ENCODE measurements around the gene TBC1D17.

Gene TBC1D17

GRCh38 chr19:49877879-49878743, 609 bp downstream of the TBC1D17 start:
- peak; percentile 98 for DNase-seq

- no peak for DNase-seq
Measured at GRCh38 chr19:49878744-49879070, 1.2 kb downstream of the TBC1D17 start.

GRCh38 chr19:49879243-49879963, 1.9 kb downstream of the TBC1D17 start:
- no peak for DNase-seq

DNA sequence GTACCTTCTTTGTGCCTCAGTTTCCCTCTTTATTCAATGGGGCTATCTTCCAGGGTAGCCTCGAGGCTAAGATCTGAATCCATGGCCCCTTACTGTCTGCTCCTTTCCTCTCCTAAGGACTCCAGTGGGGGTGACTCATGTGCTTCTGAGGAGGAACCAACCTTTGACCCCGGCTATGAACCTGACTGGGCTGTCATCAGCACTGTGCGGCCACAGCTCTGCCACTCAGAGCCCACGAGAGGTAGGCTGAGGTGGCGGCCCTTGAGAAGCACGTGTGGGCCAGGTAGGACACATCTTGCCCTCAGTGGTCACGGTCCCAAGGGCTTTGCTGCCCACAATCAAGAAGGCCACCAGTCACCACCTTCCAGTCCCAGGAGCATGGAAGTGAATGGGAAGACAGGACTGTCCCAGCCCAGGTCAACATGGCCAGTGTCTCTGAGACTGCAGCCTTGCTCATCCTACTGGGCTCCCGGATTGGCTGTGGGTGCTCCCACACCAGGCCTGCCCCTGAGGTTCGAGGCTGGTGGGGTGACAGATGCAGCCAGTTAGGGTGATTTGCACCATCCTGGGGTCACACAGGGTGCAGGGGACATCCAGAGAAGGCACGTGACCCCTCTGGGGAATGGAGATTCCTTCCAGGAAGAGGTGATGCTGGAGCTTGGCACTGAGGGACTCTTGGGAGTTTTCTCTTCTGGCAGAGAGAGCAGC, 2.8 kb downstream of the TBC1D17 start:
- no peak for DNase-seq

DNA sequence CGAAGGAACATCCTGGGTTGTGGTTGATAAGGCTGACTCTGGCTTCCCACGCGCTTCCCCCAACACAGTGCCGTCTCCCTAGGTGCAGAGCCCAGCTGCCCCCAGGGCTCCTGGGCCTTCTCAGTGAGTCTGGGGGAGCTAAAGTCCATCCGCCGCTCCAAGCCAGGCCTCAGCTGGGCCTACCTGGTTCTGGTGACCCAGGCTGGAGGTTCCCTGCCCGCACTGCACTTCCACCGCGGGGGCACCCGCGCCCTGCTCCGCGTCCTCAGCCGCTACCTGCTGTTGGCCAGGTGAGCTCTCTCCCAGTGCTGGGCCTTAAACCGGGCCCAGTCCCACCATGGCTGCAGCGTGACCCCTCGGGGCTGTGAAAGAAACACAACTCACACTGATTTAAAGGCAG, 3.7 kb downstream of the TBC1D17 start:
- DNase-seq: no peak

- DNase-seq: no peak
Measured at GRCh38 chr19:49881672-49882394, 4.3 kb downstream of the TBC1D17 start.

- DNase-seq: no peak
Measured at GRCh38 chr19:49882643-49883042, 5.1 kb downstream of the TBC1D17 start.

DNA sequence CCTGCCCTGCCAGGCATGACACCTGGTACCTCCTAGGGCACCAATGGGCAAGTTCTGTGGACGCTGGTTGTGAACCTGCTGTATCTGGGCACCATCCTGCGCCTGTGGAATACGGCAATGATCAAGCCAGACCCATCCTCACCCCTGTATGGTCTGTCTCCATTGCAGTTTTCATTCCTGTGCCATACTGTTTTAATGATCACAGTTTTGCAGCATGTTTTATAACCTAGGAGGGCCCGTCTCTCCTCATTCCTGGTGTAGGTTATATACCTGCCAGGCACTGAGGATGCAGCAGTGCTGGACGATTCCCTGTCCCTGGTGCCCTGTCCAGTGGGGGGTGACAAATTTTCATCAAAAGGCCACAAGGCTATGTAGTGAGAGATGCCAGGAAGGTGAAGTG, 5.6 kb downstream of the TBC1D17 start:
- no peak for DNase-seq

- no peak for DNase-seq
Measured at GRCh38 chr19:49884109-49884508, 6.6 kb downstream of the TBC1D17 start.

GRCh38 chr19:49884760-49885159, 7.3 kb downstream of the TBC1D17 start:
- no peak for DNase-seq

DNA sequence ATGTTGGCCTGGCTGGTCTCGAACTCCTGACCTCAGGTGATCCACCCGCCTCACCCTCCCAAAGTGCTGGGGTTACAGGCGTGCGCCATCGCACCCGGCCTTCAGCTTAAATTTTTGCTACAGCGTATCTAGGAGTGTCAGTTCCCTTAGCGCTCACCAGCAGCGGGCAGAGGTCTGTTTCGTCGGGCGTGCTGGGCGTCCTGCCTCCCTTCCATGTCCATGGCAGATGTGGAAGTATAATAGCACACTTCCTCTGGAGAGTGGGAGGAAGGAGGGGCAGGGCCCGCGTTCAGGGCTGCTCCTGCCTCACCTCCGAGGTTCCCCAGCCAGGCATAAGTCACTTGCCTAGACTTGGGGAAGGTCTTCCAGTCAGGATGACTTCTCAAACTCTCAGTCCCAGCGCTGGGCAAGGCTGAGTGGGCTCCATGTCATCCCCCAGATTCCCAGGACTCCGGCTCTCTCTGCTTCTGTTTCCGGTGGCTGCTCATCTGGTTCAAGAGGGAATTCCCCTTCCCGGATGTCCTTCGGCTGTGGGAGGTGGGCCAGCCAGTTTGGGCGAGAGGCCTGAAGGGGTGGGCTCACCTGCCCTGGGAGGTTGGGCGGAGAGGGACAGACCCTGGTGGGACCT, 9.6 kb downstream of the TBC1D17 start:
- DNase-seq: no peak

DNA sequence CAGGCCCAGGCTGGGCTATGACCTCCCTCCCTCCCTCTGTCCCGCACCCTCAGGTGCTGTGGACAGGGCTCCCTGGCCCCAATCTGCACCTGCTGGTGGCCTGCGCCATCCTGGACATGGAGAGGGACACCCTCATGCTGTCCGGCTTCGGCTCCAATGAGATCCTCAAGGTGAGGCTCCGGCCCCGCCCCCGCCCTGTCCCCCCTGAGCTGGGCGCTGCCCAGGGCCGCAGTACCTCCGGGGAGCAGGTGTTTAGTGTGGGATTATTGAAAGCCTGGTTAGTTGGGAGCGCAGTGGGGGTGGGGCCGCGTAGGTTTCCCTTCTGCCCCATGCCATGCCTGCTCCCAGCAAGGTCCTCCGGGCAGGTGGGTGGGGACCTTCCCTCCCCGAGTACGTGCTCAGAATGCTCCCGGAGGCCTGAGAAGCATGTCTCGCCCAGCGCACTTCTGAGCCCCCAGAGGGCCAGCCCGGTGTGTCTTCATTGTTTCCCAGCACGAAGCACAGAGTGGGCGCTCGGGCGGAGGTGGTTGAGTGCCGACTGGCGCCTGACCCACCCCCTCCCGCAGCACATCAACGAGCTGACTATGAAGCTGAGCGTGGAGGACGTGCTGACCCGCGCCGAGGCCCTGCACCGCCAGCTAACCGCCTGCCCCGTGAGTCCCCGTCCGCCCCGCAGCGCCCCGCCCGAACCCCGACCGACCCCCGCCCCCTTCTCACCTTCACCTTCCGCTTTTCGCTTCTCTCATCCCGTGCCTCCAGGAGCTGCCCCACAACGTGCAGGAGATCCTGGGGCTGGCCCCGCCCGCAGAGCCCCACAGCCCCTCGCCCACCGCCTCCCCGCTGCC, 10.4 kb downstream of the TBC1D17 start:
- no peak for DNase-seq

DNA sequence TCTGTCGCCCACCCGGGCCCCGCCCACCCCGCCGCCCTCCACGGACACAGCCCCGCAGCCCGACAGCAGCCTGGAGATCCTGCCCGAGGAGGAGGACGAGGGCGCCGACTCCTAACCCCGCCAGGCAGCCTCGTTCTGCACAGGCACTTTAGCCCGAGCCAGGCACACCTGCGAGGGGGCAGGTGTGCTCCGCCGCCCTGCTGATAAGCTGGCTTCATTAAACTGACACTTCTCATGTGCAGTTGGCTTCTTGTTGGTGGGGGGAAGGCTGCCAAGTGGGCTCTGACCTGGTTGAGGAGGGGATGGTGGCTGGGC, 11.0 kb downstream of the TBC1D17 start:
- DNase-seq: no peak

DNA sequence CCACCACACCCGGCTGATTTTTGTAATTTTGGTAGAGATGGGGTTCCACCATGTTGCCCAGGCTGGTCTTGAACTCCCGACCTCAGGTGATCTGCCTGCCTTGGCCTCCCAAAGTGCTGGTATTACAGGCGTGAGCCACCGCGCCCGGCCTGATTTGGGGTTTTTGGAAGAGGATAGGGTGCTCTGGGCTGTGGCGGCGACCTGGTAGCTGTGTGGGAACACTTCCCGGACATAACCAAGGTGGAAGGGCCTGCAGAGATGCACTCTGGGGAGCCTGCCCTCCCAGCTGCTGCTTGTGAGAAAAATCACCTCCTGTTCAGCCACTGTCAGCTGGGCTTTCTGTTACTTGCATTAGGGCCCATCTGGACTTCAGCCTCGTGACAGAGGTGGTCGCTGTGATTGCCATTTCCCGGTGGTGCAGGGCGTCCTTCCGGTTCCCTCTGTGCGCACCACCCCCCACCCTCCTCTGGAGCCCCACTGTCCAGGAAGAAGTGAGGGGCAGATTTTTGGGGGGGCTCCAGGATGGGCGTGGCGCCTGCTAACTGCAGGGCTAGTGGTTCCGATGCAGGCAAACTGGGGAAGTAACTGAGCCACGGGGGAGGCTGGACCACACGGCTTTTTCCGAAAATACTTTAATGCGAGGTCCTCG, 11.7 kb downstream of the TBC1D17 start:
- no peak for DNase-seq

GRCh38 chr19:49889687-49890348, 12.3 kb downstream of the TBC1D17 start:
- peak; percentile 67 for DNase-seq

DNA sequence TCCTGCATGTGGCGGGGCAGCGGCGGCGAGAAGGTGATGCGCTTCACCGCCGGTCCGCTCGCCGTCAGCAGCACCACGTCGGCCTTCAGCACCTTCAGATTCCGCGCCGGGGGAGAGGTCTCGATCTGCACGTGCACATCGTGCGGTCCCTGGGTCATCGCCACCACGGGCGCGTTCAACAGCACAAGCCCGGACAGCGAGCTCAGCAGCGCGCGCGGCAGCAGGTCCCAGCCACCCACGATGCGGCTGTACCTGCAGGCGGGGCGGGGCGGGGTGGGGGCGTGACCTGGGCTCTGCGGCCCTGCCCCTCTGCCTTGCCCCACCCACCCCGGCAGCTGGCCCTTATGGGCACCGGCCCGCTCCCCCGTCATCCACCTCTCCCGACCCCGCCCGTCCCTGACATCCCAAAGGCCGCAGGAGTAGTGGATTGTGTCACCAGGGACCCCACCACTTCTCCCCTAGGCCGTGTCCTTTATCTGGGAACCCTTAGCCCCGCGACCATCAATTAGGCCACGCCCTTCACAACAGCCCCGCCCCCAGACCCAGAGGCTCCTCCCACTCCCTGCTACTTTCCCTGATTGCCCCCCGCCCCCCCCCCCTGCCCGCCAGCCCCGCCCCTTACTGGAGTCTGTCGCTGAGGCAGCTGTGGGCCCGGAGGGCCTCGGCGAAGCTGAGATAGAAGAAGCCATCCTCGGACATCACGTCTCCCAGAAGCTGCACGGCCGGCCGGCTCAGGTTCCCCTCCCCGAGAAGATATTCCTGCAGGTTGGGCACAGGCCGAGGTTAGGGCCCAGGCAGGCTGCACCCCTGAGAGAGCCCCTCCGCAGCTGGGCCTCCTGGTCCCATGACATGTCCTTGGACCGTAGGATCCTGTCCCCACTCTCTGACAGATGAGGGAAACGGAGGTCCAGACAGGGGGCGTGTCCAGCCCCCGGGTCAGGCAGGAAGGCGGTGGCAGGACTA, 13.1 kb downstream of the TBC1D17 start:
- DNase-seq: no peak

DNA sequence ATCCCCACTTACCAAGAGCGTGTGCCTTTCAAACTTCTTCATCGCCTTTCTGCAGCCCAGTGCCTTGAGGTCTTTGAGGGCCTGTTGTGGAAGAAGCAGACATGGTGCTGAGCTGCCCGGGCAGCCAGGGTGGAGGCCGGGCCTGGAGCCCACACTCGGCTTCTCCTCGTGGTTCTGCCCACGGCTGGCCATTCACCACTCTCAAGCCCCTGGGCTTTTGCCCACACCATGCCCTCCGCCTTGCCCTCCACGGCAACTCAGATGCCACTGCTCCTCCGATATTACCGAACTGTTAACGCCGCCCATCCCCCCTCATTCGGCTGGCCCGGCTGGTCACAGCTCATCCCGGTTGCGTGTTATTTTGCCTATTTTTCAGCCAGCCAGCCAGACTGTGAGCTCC, 13.9 kb downstream of the TBC1D17 start:
- no peak for DNase-seq

GRCh38 chr19:49892716-49893115, 15.2 kb downstream of the TBC1D17 start:
- DNase-seq: no peak

GRCh38 chr19:49894011-49894664, 16.6 kb downstream of the TBC1D17 start:
- DNase-seq: no peak

All from fibroblast of skin of abdomen (primary cell).